ENCODE results near the gene C11orf91.
"Not testable (repeated sequence)": the region's sequence is repeated elsewhere in the genome, so short reads cannot be mapped to it uniquely, and the experiment has no call there.

Gene C11orf91

DNA sequence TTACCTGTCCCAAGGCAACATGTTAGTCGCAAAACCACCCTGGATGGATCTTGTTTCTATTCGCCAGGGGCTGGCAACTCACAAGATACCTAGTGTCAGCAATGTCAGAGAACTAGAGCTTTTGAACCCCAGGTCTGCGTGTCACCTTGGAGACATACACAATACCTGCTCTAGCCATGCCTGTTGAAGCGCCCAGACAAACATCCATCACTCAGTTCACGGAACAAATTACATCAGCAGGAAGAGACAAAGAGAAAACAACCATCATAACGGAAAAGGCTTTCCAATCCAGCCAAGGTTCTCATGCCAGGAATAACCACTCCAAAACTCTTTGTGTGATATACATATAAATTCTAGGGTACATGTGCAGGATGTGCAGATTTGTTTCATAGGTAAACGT lies 33.4 kb upstream of the C11orf91 start:
- Histone ChIP-seq H3K4me3 (ENCODE audit: low read length) (no peak overlapping the region), H3K27me3 (ENCODE audit: insufficient read depth, low read length) (peaks cover 15% of the 10 kb centered on the region), H3K9me3 (ENCODE audit: insufficient read depth, low read depth, low read length) (no peaks in the 10 kb centered on the region), H3K27ac (ENCODE audit: low read depth, low read length) (no peak overlapping the region), H3K9ac (ENCODE audit: low read depth, low read length) (no peak overlapping the region), H3K36me3 (ENCODE audit: insufficient read depth, low read length) (0 out of 2 replicates have a peak, but pooled peaks cover 3% of the 10 kb centered on the region), H3K4me1 (ENCODE audit: insufficient read depth, low read length) (peaks cover 8% of the 10 kb centered on the region)
- WGBS, result 89% methylated on average over 6 of the region's 7 CpGs

- H3K36me3 ChIP-seq (ENCODE audit: insufficient read depth, low read length), result 0 out of 2 replicates have a peak, but pooled peaks cover 3% of the 10 kb centered on the region
- H3K27me3 ChIP-seq (ENCODE audit: insufficient read depth, low read length), result peaks cover 15% of the 10 kb centered on the region
- peaks cover 5% of the 10 kb centered on the region for H3K4me1 ChIP-seq (ENCODE audit: insufficient read depth, low read length)
- H3K27ac ChIP-seq (ENCODE audit: low read depth, low read length), result no peak overlapping the region
- H3K4me3 ChIP-seq (ENCODE audit: low read length), result no peak overlapping the region
- H3K9me3 ChIP-seq (ENCODE audit: insufficient read depth, low read depth, low read length), result no peaks in the 10 kb centered on the region
- H3K9ac ChIP-seq (ENCODE audit: low read depth, low read length), result no peak overlapping the region
- WGBS, result 90% methylated on average over 7 of the region's 9 CpGs
Measured at GRCh38 chr11:33731723-33732531, 31.3 kb upstream of the C11orf91 start.

- Histone ChIP-seq H3K9ac (ENCODE audit: low read depth, low read length) (no peak overlapping the region), H3K36me3 (ENCODE audit: insufficient read depth, low read length) (0 out of 2 replicates have a peak, but pooled peaks cover 3% of the 10 kb centered on the region), H3K4me1 (ENCODE audit: insufficient read depth, low read length) (no peaks in the 10 kb centered on the region), H3K27me3 (ENCODE audit: insufficient read depth, low read length) (peaks cover 13% of the 10 kb centered on the region), H3K27ac (ENCODE audit: low read depth, low read length) (no peak overlapping the region), H3K4me3 (ENCODE audit: low read length) (no peak overlapping the region), H3K9me3 (ENCODE audit: insufficient read depth, low read depth, low read length) (no peaks in the 10 kb centered on the region)
- 96% methylated on average over 7 of the region's 7 CpGs for WGBS
Measured at GRCh38 chr11:33730716-33731115, 30.1 kb upstream of the C11orf91 start.

GRCh38 chr11:33729072-33729664 lies 28.5 kb upstream of the C11orf91 start:
- not testable (repeated sequence) for H3K4me3 ChIP-seq (ENCODE audit: low read length); H3K27ac ChIP-seq (ENCODE audit: low read depth, low read length); H3K27me3 ChIP-seq (ENCODE audit: insufficient read depth, low read length); H3K9ac ChIP-seq (ENCODE audit: low read depth, low read length); H3K36me3 ChIP-seq (ENCODE audit: insufficient read depth, low read length); H3K4me1 ChIP-seq (ENCODE audit: insufficient read depth, low read length); H3K9me3 ChIP-seq (ENCODE audit: insufficient read depth, low read depth, low read length)
- 88% methylated on average over 4 of the region's 5 CpGs for WGBS

- WGBS, result 92% methylated on average over 1 of the region's 1 CpG
- not testable (repeated sequence) for H3K9me3 ChIP-seq (ENCODE audit: insufficient read depth, low read depth, low read length); H3K9ac ChIP-seq (ENCODE audit: low read depth, low read length); H3K27ac ChIP-seq (ENCODE audit: low read depth, low read length); H3K27me3 ChIP-seq (ENCODE audit: insufficient read depth, low read length); H3K4me1 ChIP-seq (ENCODE audit: insufficient read depth, low read length); H3K4me3 ChIP-seq (ENCODE audit: low read length); H3K36me3 ChIP-seq (ENCODE audit: insufficient read depth, low read length)
Measured at GRCh38 chr11:33727539-33727938, 26.9 kb upstream of the C11orf91 start.

GRCh38 chr11:33725496-33725895 lies 24.9 kb upstream of the C11orf91 start:
- Histone ChIP-seq H3K36me3 (ENCODE audit: insufficient read depth, low read length) (0 out of 2 replicates have a peak, but pooled peaks cover 15% of the 10 kb centered on the region), H3K4me1 (ENCODE audit: insufficient read depth, low read length) (peaks cover 4% of the 10 kb centered on the region; the same call in 1 of the 2 replicates), H3K27ac (ENCODE audit: low read depth, low read length) (no peak overlapping the region), H3K27me3 (ENCODE audit: insufficient read depth, low read length) (no peaks in the 10 kb centered on the region), H3K4me3 (ENCODE audit: low read length) (no peak overlapping the region), H3K9ac (ENCODE audit: low read depth, low read length) (no peak overlapping the region), H3K9me3 (ENCODE audit: insufficient read depth, low read depth, low read length) (no peaks in the 10 kb centered on the region)
- 90% methylated on average over 5 of the region's 5 CpGs for WGBS

DNA sequence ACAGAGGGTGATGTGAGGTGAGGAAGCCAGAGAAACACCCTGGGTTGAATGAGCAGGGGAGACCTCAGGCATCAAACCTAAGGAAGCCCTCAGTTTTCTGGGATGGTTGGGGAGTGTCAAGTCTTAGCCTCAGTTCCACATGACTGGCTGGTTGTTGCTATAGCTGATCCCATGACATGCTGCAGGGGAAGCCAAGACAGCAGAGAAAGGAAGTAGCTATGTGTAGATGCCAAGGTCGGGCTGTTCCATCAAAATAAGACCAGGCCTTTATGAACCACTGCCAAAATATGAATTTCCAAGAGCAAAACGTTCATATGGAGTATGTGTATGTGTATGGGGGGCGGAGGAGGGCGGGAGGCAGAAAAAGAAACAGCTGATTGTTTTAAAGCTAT lies 24.0 kb upstream of the C11orf91 start:
- H3K27ac ChIP-seq (ENCODE audit: low read depth, low read length), result no peak overlapping the region
- H3K9ac ChIP-seq (ENCODE audit: low read depth, low read length), result no peak overlapping the region
- H3K27me3 ChIP-seq (ENCODE audit: insufficient read depth, low read length), result no peaks in the 10 kb centered on the region
- H3K4me1 ChIP-seq (ENCODE audit: insufficient read depth, low read length), result peaks cover 4% of the 10 kb centered on the region; the same call in 1 of the 2 replicates
- H3K9me3 ChIP-seq (ENCODE audit: insufficient read depth, low read depth, low read length), result no peaks in the 10 kb centered on the region
- H3K4me3 ChIP-seq (ENCODE audit: low read length), result no peak overlapping the region
- WGBS, result 95% methylated on average over 4 of the region's 4 CpGs
- H3K36me3 ChIP-seq (ENCODE audit: insufficient read depth, low read length), result peaks cover 23% of the 10 kb centered on the region

- H3K9me3 ChIP-seq (ENCODE audit: insufficient read depth, low read depth, low read length), result no peaks in the 10 kb centered on the region
- H3K4me3 ChIP-seq (ENCODE audit: low read length), result no peak overlapping the region
- H3K27me3 ChIP-seq (ENCODE audit: insufficient read depth, low read length), result no peaks in the 10 kb centered on the region
- H3K9ac ChIP-seq (ENCODE audit: low read depth, low read length), result no peak overlapping the region
- no peak overlapping the region for H3K27ac ChIP-seq (ENCODE audit: low read depth, low read length)
- peaks cover 4% of the 10 kb centered on the region; the same call in 1 of the 2 replicates for H3K4me1 ChIP-seq (ENCODE audit: insufficient read depth, low read length)
- peaks cover 29% of the 10 kb centered on the region for H3K36me3 ChIP-seq (ENCODE audit: insufficient read depth, low read length)
- WGBS, result 90% methylated on average over 6 of the region's 6 CpGs
Measured at GRCh38 chr11:33723238-33723881, 22.7 kb upstream of the C11orf91 start.

GRCh38 chr11:33722590-33723234 lies 22.1 kb upstream of the C11orf91 start:
- H3K4me1 ChIP-seq (ENCODE audit: insufficient read depth, low read length), result peaks cover 4% of the 10 kb centered on the region; the same call in 1 of the 2 replicates
- H3K27me3 ChIP-seq (ENCODE audit: insufficient read depth, low read length), result no peaks in the 10 kb centered on the region
- H3K4me3 ChIP-seq (ENCODE audit: low read length), result no peak overlapping the region
- peaks cover 31% of the 10 kb centered on the region for H3K36me3 ChIP-seq (ENCODE audit: insufficient read depth, low read length)
- H3K9ac ChIP-seq (ENCODE audit: low read depth, low read length), result no peak overlapping the region
- H3K27ac ChIP-seq (ENCODE audit: low read depth, low read length), result no peak overlapping the region
- no peaks in the 10 kb centered on the region for H3K9me3 ChIP-seq (ENCODE audit: insufficient read depth, low read depth, low read length)
- WGBS, result 95% methylated on average over 2 of the region's 2 CpGs

DNA sequence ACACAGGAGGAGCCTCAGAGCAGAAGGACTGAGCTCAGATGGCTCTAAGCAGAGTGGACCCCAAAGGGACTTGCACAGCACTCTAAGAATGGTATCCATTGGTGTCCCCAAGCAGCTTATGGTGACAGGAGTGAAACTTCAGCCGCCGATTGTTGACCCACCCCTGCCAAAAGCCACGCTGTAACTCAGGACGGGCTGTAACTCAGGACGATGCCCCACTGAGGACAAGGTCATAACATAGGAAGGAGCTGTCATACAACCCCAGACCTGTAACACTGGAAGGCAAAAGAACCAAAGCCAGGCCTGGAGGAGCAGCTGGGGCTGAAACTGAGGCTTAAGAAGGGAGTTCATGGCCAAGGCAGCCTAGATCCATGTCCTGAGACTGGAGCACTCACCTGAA lies 21.4 kb upstream of the C11orf91 start:
- H3K27me3 ChIP-seq (ENCODE audit: insufficient read depth, low read length), result no peaks in the 10 kb centered on the region
- WGBS, result 96% methylated on average over 5 of the region's 5 CpGs
- H3K4me3 ChIP-seq (ENCODE audit: low read length), result no peak overlapping the region
- H3K9me3 ChIP-seq (ENCODE audit: insufficient read depth, low read depth, low read length), result no peaks in the 10 kb centered on the region
- H3K36me3 ChIP-seq (ENCODE audit: insufficient read depth, low read length), result peaks cover 38% of the 10 kb centered on the region
- H3K9ac ChIP-seq (ENCODE audit: low read depth, low read length), result no peak overlapping the region
- no peak overlapping the region for H3K27ac ChIP-seq (ENCODE audit: low read depth, low read length)
- H3K4me1 ChIP-seq (ENCODE audit: insufficient read depth, low read length), result peaks cover 4% of the 10 kb centered on the region; the same call in 1 of the 2 replicates

DNA sequence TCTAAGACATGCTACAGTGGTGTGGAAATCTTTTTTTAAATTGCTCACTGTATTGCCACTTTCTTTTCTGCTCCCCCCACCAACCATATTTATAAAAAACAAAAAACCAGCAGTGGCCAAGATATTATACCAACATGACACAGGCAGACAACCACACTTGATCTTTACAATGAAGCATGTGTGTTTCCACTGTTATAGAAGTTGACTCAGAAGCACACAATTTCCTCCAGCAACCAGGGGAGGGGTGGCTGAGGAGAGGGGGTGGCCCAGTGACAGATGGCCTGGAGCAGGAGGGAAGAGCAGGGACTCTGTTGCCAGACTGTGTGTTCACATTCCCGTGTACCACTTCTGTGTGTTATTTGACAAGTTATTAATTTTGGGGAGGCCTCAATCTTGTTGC lies 20.8 kb upstream of the C11orf91 start:
- WGBS, result 92% methylated on average over 1 of the region's 1 CpG
- Histone ChIP-seq H3K27ac (ENCODE audit: low read depth, low read length) (no peak overlapping the region), H3K4me3 (ENCODE audit: low read length) (no peak overlapping the region), H3K9me3 (ENCODE audit: insufficient read depth, low read depth, low read length) (no peaks in the 10 kb centered on the region), H3K36me3 (ENCODE audit: insufficient read depth, low read length) (peaks cover 44% of the 10 kb centered on the region), H3K9ac (ENCODE audit: low read depth, low read length) (no peak overlapping the region), H3K27me3 (ENCODE audit: insufficient read depth, low read length) (no peaks in the 10 kb centered on the region), H3K4me1 (ENCODE audit: insufficient read depth, low read length) (peaks cover 4% of the 10 kb centered on the region; the same call in 1 of the 2 replicates)
